ENCODE data around the gene GALNT9.
"Not testable (repeated sequence)": the region's sequence is repeated elsewhere in the genome, so short reads cannot be mapped to it uniquely, and the experiment has no call there.

GALNT9 gene

GRCh38 chr12:132359971-132360370 lies 30.6 kb upstream of the GALNT9 start:
- no peak overlapping the region for H2BK120ac ChIP-seq (ENCODE audit: low read depth, low read length)
- DNase-seq = no peak
- no peak overlapping the region for H3K4me2 ChIP-seq (ENCODE audit: low read length, poor library complexity, severe bottlenecking)

GRCh38 chr12:132359551-132359950 lies 30.2 kb upstream of the GALNT9 start:
- no peak for DNase-seq

More at GRCh38 chr12:132359971-132360370, 30.6 kb upstream of the GALNT9 start:
- Histone ChIP-seq H3K27ac (ENCODE audit: low read length, poor library complexity, severe bottlenecking) (no peak overlapping the region), H3K27me3 (ENCODE audit: control insufficient read depth in 1 of 2, insufficient read depth in 1 of 2, low read length in 2 of 2) (peaks cover 0 to 25% of the 10 kb centered on the region in 2 experiments), H3K14ac (ENCODE audit: low read length in 2 of 2) (no peak overlapping the region), H3K4ac (ENCODE audit: low read depth in 1 of 2, low read length in 2 of 2) (no peak overlapping the region), H3K18ac (ENCODE audit: low read depth in 1 of 2, low read length in 2 of 2) (no peak overlapping the region), H3K36me3 (ENCODE audit: control insufficient read depth in 1 of 2, insufficient read depth in 2 of 2, low read depth in 1 of 2, low read length in 2 of 2) (peaks cover 0 to 3% of the 10 kb centered on the region in 2 experiments), H2BK15ac (ENCODE audit: low read depth, poor library complexity, severe bottlenecking) (no peak overlapping the region), H2AFZ (ENCODE audit: low read depth, low read length) (no peak overlapping the region), H4K91ac (ENCODE audit: low read length) (no peak overlapping the region), H3K9me3 (ENCODE audit: control insufficient read depth, low read length) (no peaks in the 10 kb centered on the region), H2BK5ac (ENCODE audit: low read depth, low read length, poor library complexity, severe bottlenecking) (no peak overlapping the region), H3K4me1 (ENCODE audit: control insufficient read depth, insufficient read depth, low read depth, low read length) (no peaks in the 10 kb centered on the region), H2BK12ac (ENCODE audit: low read length in 2 of 2) (no peak overlapping the region), H4K8ac (ENCODE audit: low read length) (no peak overlapping the region), H3K9ac (ENCODE audit: low read length) (no peak overlapping the region), H3K79me1 (replicated peaks; ENCODE audit: low read length, poor library complexity, severe bottlenecking) (no peaks in the 10 kb centered on the region), H2AK5ac (ENCODE audit: low read length, severe bottlenecking) (no peak overlapping the region), H3K23ac (ENCODE audit: low read length in 2 of 2) (no peak overlapping the region), H3K4me3 (ENCODE audit: insufficient read depth in 1 of 2, low read depth in 1 of 2, low read length in 2 of 2) (no peak overlapping the region)
- 82% methylated on average over 16 of the region's 16 CpGs for WGBS

GRCh38 chr12:132358241-132359225 lies 29.1 kb upstream of the GALNT9 start:
- Histone ChIP-seq H3K4me3 (ENCODE audit: insufficient read depth in 1 of 2, low read depth in 1 of 2, low read length in 2 of 2) (peak overlapping the region in 1 of 2 experiments; percentile 10), H3K27me3 (ENCODE audit: control insufficient read depth in 1 of 2, insufficient read depth in 1 of 2, low read length in 2 of 2) (peaks cover 0 to 36% of the 10 kb centered on the region in 2 experiments)
- H2BK5ac ChIP-seq (ENCODE audit: low read depth, low read length, poor library complexity, severe bottlenecking); H2AK5ac ChIP-seq (ENCODE audit: low read length, severe bottlenecking); H3K23ac ChIP-seq (ENCODE audit: low read length in 2 of 2); H4K91ac ChIP-seq (ENCODE audit: low read length); H3K27ac ChIP-seq (ENCODE audit: low read length, poor library complexity, severe bottlenecking); H2BK15ac ChIP-seq (ENCODE audit: low read depth, poor library complexity, severe bottlenecking); H2AFZ ChIP-seq (ENCODE audit: low read depth, low read length); H3K9ac ChIP-seq (ENCODE audit: low read length); H3K36me3 ChIP-seq (ENCODE audit: control insufficient read depth in 1 of 2, insufficient read depth in 2 of 2, low read depth in 1 of 2, low read length in 2 of 2); H3K79me1 ChIP-seq (replicated peaks; ENCODE audit: low read length, poor library complexity, severe bottlenecking); H3K9me3 ChIP-seq (ENCODE audit: control insufficient read depth, low read length); DNase-seq; H3K14ac ChIP-seq (ENCODE audit: low read length in 2 of 2); H4K8ac ChIP-seq (ENCODE audit: low read length); H3K4me1 ChIP-seq (ENCODE audit: control insufficient read depth, insufficient read depth, low read depth, low read length); H3K4me2 ChIP-seq (ENCODE audit: low read length, poor library complexity, severe bottlenecking); H2BK120ac ChIP-seq (ENCODE audit: low read depth, low read length); H2BK12ac ChIP-seq (ENCODE audit: low read length in 2 of 2); H3K18ac ChIP-seq (ENCODE audit: low read depth in 1 of 2, low read length in 2 of 2); H3K4ac ChIP-seq (ENCODE audit: low read depth in 1 of 2, low read length in 2 of 2): not testable (repeated sequence)
- 87% methylated on average over 45 of the region's 57 CpGs for WGBS

More at GRCh38 chr12:132359551-132359950, 30.2 kb upstream of the GALNT9 start:
- 86% methylated on average over 14 of the region's 14 CpGs for whole genome bisulfite sequencing
- H2AK5ac ChIP-seq (ENCODE audit: low read length, severe bottlenecking) = no peak overlapping the region
- no peak overlapping the region for H3K14ac ChIP-seq (ENCODE audit: low read length in 2 of 2)
- no peak overlapping the region for H3K4me2 ChIP-seq (ENCODE audit: low read length, poor library complexity, severe bottlenecking)
- H3K23ac ChIP-seq (ENCODE audit: low read length in 2 of 2) = no peak overlapping the region
- H3K9me3 ChIP-seq (ENCODE audit: control insufficient read depth, low read length) = no peaks in the 10 kb centered on the region
- no peak overlapping the region for H2BK15ac ChIP-seq (ENCODE audit: low read depth, poor library complexity, severe bottlenecking)
- H4K91ac ChIP-seq (ENCODE audit: low read length) = no peak overlapping the region
- peaks cover 0 to 29% of the 10 kb centered on the region in 2 experiments for H3K27me3 ChIP-seq (ENCODE audit: control insufficient read depth in 1 of 2, insufficient read depth in 1 of 2, low read length in 2 of 2)
- H3K4me1 ChIP-seq (ENCODE audit: control insufficient read depth, insufficient read depth, low read depth, low read length) = no peaks in the 10 kb centered on the region
- no peak overlapping the region for H2BK5ac ChIP-seq (ENCODE audit: low read depth, low read length, poor library complexity, severe bottlenecking)
- no peak overlapping the region for H3K4ac ChIP-seq (ENCODE audit: low read depth in 1 of 2, low read length in 2 of 2)
- H3K36me3 ChIP-seq (ENCODE audit: control insufficient read depth in 1 of 2, insufficient read depth in 2 of 2, low read depth in 1 of 2, low read length in 2 of 2) = peaks cover 0 to 3% of the 10 kb centered on the region in 2 experiments
- no peak overlapping the region for H2BK12ac ChIP-seq (ENCODE audit: low read length in 2 of 2)
- H2AFZ ChIP-seq (ENCODE audit: low read depth, low read length) = no peak overlapping the region
- H3K9ac ChIP-seq (ENCODE audit: low read length) = no peak overlapping the region
- H3K4me3 ChIP-seq (ENCODE audit: insufficient read depth in 1 of 2, low read depth in 1 of 2, low read length in 2 of 2) = no peak overlapping the region
- H4K8ac ChIP-seq (ENCODE audit: low read length) = no peak overlapping the region
- H3K18ac ChIP-seq (ENCODE audit: low read depth in 1 of 2, low read length in 2 of 2) = no peak overlapping the region
- H3K27ac ChIP-seq (ENCODE audit: low read length, poor library complexity, severe bottlenecking) = no peak overlapping the region
- H2BK120ac ChIP-seq (ENCODE audit: low read depth, low read length) = no peak overlapping the region
- no peaks in the 10 kb centered on the region for H3K79me1 ChIP-seq (replicated peaks; ENCODE audit: low read length, poor library complexity, severe bottlenecking)

DNA sequence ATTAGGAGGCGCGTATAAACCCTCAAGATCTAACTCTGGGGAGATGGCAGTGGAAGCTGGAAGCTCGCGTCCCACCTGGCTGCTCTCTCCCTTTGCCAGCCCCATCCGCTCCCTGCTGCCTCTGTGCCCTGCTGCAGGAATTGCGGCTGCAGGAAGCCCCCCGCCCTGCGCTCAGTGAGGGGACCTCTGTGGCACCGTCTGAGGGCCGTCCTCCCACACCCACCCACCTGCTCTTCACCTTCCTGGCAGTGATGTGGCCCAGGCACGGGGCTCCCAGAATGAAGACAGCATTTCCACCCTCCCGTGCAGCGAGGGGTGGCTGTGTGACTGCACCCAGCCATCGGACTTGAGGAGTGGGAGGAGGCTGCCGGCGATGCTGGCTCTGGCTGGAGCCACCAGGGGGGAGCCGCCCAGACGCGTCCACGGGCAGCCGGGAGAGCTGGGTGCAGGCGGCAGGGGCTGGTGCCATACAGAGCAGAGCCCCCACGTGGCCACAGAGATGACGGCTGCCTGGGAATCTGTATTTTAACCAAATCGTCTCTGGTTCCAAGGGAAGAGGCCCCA lies 28.3 kb upstream of the GALNT9 start:
- no peak overlapping the region for H3K4me3 ChIP-seq (ENCODE audit: insufficient read depth in 1 of 2, low read depth in 1 of 2, low read length in 2 of 2)
- no peaks in the 10 kb centered on the region for H3K4me1 ChIP-seq (ENCODE audit: control insufficient read depth, insufficient read depth, low read depth, low read length)
- H4K91ac ChIP-seq (ENCODE audit: low read length) = no peak overlapping the region
- DNase-seq = no peak
- H4K8ac ChIP-seq (ENCODE audit: low read length) = no peak overlapping the region
- no peak overlapping the region for H3K18ac ChIP-seq (ENCODE audit: low read depth in 1 of 2, low read length in 2 of 2)
- H2BK15ac ChIP-seq (ENCODE audit: low read depth, poor library complexity, severe bottlenecking) = no peak overlapping the region
- H3K4ac ChIP-seq (ENCODE audit: low read depth in 1 of 2, low read length in 2 of 2) = no peak overlapping the region
- H2AFZ ChIP-seq (ENCODE audit: low read depth, low read length) = no peak overlapping the region
- H3K79me1 ChIP-seq (replicated peaks; ENCODE audit: low read length, poor library complexity, severe bottlenecking) = no peaks in the 10 kb centered on the region
- H3K27me3 ChIP-seq (ENCODE audit: control insufficient read depth in 1 of 2, insufficient read depth in 1 of 2, low read length in 2 of 2) = peaks cover 0 to 41% of the 10 kb centered on the region in 2 experiments
- no peak overlapping the region for H2AK5ac ChIP-seq (ENCODE audit: low read length, severe bottlenecking)
- no peak overlapping the region for H3K27ac ChIP-seq (ENCODE audit: low read length, poor library complexity, severe bottlenecking)
- no peak overlapping the region for H2BK5ac ChIP-seq (ENCODE audit: low read depth, low read length, poor library complexity, severe bottlenecking)
- no peak overlapping the region for H3K4me2 ChIP-seq (ENCODE audit: low read length, poor library complexity, severe bottlenecking)
- no peaks in the 10 kb centered on the region for H3K9me3 ChIP-seq (ENCODE audit: control insufficient read depth, low read length)
- H3K14ac ChIP-seq (ENCODE audit: low read length in 2 of 2) = no peak overlapping the region
- WGBS = 86% methylated on average over 24 of the region's 25 CpGs
- H3K36me3 ChIP-seq (ENCODE audit: control insufficient read depth in 1 of 2, insufficient read depth in 2 of 2, low read depth in 1 of 2, low read length in 2 of 2) = peaks cover 0 to 3% of the 10 kb centered on the region in 2 experiments
- no peak overlapping the region for H3K9ac ChIP-seq (ENCODE audit: low read length)
- H2BK12ac ChIP-seq (ENCODE audit: low read length in 2 of 2) = no peak overlapping the region
- no peak overlapping the region for H3K23ac ChIP-seq (ENCODE audit: low read length in 2 of 2)
- H2BK120ac ChIP-seq (ENCODE audit: low read depth, low read length) = no peak overlapping the region
